Right lobe of liver (tissue), 4 donors: ENCODE results near the gene NKX2-3.

Experiments
- CTCF ChIP-seq, 4 donors: fragments of 200-600 bp in 3 of 4; fragments of 450-650 bp in 1 of 4; IDR thresholded peaks; one replicate each; pipeline versions ENCODE4 v1.5.1 to v1.8.0; 2016 to 2022; ENCODE audit warnings: antibody characterized with exemption in 4 of 4, mild to moderate bottlenecking in 2 of 4
- POLR2A ChIP-seq: fragments of 450-650 bp; IDR thresholded peaks from one replicate; pipeline ENCODE4 v1.6.1; 2017; ENCODE audit warnings: antibody characterized with exemption, mild to moderate bottlenecking
- donor health status: DM: no; HTN: no; CAD: no.
- donor health status: DM: no; HTN: no; CAD: no.
- donor health status: DM: no; HTN: yes; CAD: no.

- TF ChIP-seq CTCF (IDR thresholded peaks at IDR 0.05), result no peak
- TF ChIP-seq POLR2A, result no peak
These were observed 41.0 kb downstream of the NKX2-3 start for GRCh38 chr10:99573790-99574189.
